Measurements from ENCODE around the gene NKIRAS1.
"Not testable (repeated sequence)": the region's sequence is repeated elsewhere in the genome, so short reads cannot be mapped to it uniquely, and the experiment has no call there.

The NKIRAS1 gene

GRCh38 chr3:23895181-23895580 is 21.6 kb downstream of the NKIRAS1 start:
- no peak for DNase-seq

GRCh38 chr3:23894254-23895061 is 22.3 kb downstream of the NKIRAS1 start:
- no peak for DNase-seq

GRCh38 chr3:23889950-23890349 is 26.8 kb downstream of the NKIRAS1 start:
- no peak for DNase-seq

GRCh38 chr3:23889386-23889785 is 27.4 kb downstream of the NKIRAS1 start:
- DNase-seq, result no peak

GRCh38 chr3:23888617-23889228 is 28.1 kb downstream of the NKIRAS1 start:
- DNase-seq, result no peak

GRCh38 chr3:23886311-23886710 is 30.5 kb downstream of the NKIRAS1 start:
- DNase-seq, result no peak

GRCh38 chr3:23885210-23885609 is 31.6 kb downstream of the NKIRAS1 start:
- DNase-seq, result no peak

- no peak for DNase-seq
Measured at GRCh38 chr3:23884481-23884880, 32.3 kb downstream of the NKIRAS1 start.

GRCh38 chr3:23882487-23882918 is 34.3 kb downstream of the NKIRAS1 start:
- no peak for DNase-seq

- not testable (repeated sequence) for DNase-seq
Measured at GRCh38 chr3:23881993-23882392, 34.8 kb downstream of the NKIRAS1 start.

GRCh38 chr3:23880703-23881339 is 36.0 kb downstream of the NKIRAS1 start:
- DNase-seq, result no peak

- no peak for DNase-seq
Measured at GRCh38 chr3:23879485-23879884, 37.3 kb downstream of the NKIRAS1 start.

- DNase-seq, result no peak
Measured at GRCh38 chr3:23877329-23877980, 39.3 kb downstream of the NKIRAS1 start.

- DNase-seq, result no peak
Measured at GRCh38 chr3:23876923-23877322, 39.9 kb downstream of the NKIRAS1 start.

GRCh38 chr3:23875113-23875725 is 41.6 kb downstream of the NKIRAS1 start:
- DNase-seq, result no peak

GRCh38 chr3:23874359-23875112 is 42.3 kb downstream of the NKIRAS1 start:
- no peak for DNase-seq

GRCh38 chr3:23873941-23874340 is 42.8 kb downstream of the NKIRAS1 start:
- no peak for DNase-seq

GRCh38 chr3:23872330-23872729 is 44.5 kb downstream of the NKIRAS1 start:
- DNase-seq, result no peak

GRCh38 chr3:23871361-23871760 is 45.4 kb downstream of the NKIRAS1 start:
- DNase-seq, result not testable (repeated sequence)

- not testable (repeated sequence) for DNase-seq
Measured at GRCh38 chr3:23870663-23871043, 46.1 kb downstream of the NKIRAS1 start.

GRCh38 chr3:23869977-23870662 is 46.7 kb downstream of the NKIRAS1 start:
- no peak for DNase-seq

- DNase-seq, result no peak
Measured at GRCh38 chr3:23867838-23868237, 49.0 kb downstream of the NKIRAS1 start.

Data from CD4-positive, alpha-beta T cell treated with Interleukin-15 for 1 hour (primary cell).